Ovary (tissue), 9 donors: Measurements from ENCODE around the gene NDUFS6. TPM values are rescaled to one million over a fixed set of nuclear protein-coding genes. Genes with fewer than 3 reads are reported as not detected.

Experiments used
- DNase-seq, 5 donors: peaks; one replicate each; pipeline ENCODE4 v3.0.0-alpha.2; 2019 to 2020
- H3K27ac ChIP-seq, 2 donors: fragments of 200-600 bp; one replicate each; pipeline versions ENCODE4 v1.5.1 to v1.8.0; 2019 to 2022
- H3K27me3 ChIP-seq: fragments of 200-600 bp; one replicate; pipeline ENCODE4 v1.8.0; 2022
- H3K36me3 ChIP-seq: fragments of 200-600 bp; sonication (generic); one replicate; pipeline ENCODE4 v1.5.1; 2019
- H3K4me1 ChIP-seq: one replicate; pipeline ENCODE4 v1.8.1; 2013; ENCODE audit warnings: mild to moderate bottlenecking, moderate library complexity; ENCODE audit not compliant: insufficient read depth
- H3K4me3 ChIP-seq: fragments of 200-600 bp; sonication (generic); one replicate; pipeline ENCODE4 v1.5.1; 2017
- H3K9me3 ChIP-seq, 2 donors: fragments of 200-600 bp in 1 of 2; sonication (generic) in 1 of 2; one replicate each; pipeline versions ENCODE4 v1.5.1 to v1.8.1; 2013 to 2019; ENCODE audit warnings: mild to moderate bottlenecking in 1 of 2, moderate library complexity in 1 of 2
- EP300 ChIP-seq: sonication (generic); formaldehyde crosslinking; IDR thresholded peaks from one replicate; pipeline ENCODE4 v1.6.1; 2017; ENCODE audit warnings: antibody characterized with exemption
- POLR2A ChIP-seq: fragments of 450-650 bp; IDR thresholded peaks from one replicate; pipeline ENCODE4 v1.6.1; 2017; ENCODE audit warnings: antibody characterized with exemption, mild to moderate bottlenecking, moderate library complexity
- WGBS, 3 donors: extraction: QIAGEN DNeasy Blood & Tissue Kit in 1 of 3; methylation state at CpG; one replicate each; pipeline versions ENCODE4 v1.1.5 to v1.1.7; 2013 to 2017; 5-methylcytosine and 5-hydroxymethylcytosine counted together
- intact Hi-C, 4 donors: fragments of 100-400 bp; cut with DNase I; formaldehyde crosslinking; loops; one replicate each; pipeline versions ENCODE4 v1.11.0 to v1.15.1; 2022 to 2023
- polyA plus RNA-seq, 2 donors: library from polyadenylated mRNA; stranded (reverse); fragments of 200-250 nt in 1 of 2; fragments of 350-450 nt in 1 of 2; fragmentation: Illumina TruSeq in 1 of 2; extraction: RNeasy Lipid Tissue Mini Kit (QIAGEN cat#74804) in 1 of 2; gene quantifications; one replicate each; pipeline ENCODE4 v1.2.3, GENCODE V29; 2013 to 2014
- total RNA-seq, 7 donors: library from RNA; depleted of rRNA in 2 of 7; stranded (reverse); fragments of >200 nt in 2 of 7; fragmentation: NEBNext Ultra II Directional in 3 of 7; extraction: Animal tissue kit (Norgen Biotek cat#: 25700) in 3 of 7; gene quantifications; one replicate each; pipeline versions ENCODE4 v1.1.0 to v1.2.4, GENCODE V29; 2016 to 2023
- TF ChIP-seq, protein P1 (sequence below), 3 donors: fragments of 450-650 bp in 2 of 3; fragments of 200-600 bp in 1 of 3; IDR thresholded peaks; one replicate each; pipeline versions ENCODE4 v1.5.1 to v1.8.0; 2016 to 2022; ENCODE audit warnings: antibody characterized with exemption in 3 of 3, mild to moderate bottlenecking in 1 of 3
- donor health status: DM: no; HTN: no; CAD: no; lungs with moderate emphysema.
- donor health status: DM: no; HTN: no; CAD: no.
- donor health status: Bipolar disorder and iron deficiency.
- donor health status: DM: yes; HTN: yes; CAD: no.
- donor health status: DM: no; HTN: no; CAD: no.
- donor health status: DM: yes; HTN: yes; CAD: no.

The NDUFS6 gene
- total and polyA plus RNA-seq, 9 donors, result 16.3 to 50.8 (median 21.5) TPM

- H3K27me3 ChIP-seq, result no peaks in the 10 kb centered on the region
- peak in 1 of 5 donors; percentile 7 for DNase-seq
- H3K27ac ChIP-seq, result no peak overlapping the region
- no peaks in the 10 kb centered on the region for H3K9me3 ChIP-seq
- no peaks in the 10 kb centered on the region for H3K36me3 ChIP-seq
- no peak for TF ChIP-seq POLR2A
- TF ChIP-seq EP300, result no peak
- TF ChIP-seq, protein P1, sequence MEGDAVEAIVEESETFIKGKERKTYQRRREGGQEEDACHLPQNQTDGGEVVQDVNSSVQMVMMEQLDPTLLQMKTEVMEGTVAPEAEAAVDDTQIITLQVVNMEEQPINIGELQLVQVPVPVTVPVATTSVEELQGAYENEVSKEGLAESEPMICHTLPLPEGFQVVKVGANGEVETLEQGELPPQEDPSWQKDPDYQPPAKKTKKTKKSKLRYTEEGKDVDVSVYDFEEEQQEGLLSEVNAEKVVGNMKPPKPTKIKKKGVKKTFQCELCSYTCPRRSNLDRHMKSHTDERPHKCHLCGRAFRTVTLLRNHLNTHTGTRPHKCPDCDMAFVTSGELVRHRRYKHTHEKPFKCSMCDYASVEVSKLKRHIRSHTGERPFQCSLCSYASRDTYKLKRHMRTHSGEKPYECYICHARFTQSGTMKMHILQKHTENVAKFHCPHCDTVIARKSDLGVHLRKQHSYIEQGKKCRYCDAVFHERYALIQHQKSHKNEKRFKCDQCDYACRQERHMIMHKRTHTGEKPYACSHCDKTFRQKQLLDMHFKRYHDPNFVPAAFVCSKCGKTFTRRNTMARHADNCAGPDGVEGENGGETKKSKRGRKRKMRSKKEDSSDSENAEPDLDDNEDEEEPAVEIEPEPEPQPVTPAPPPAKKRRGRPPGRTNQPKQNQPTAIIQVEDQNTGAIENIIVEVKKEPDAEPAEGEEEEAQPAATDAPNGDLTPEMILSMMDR (IDR thresholded peaks at IDR 0.05), result no peak
- no peak overlapping the region for H3K4me3 ChIP-seq
- intact Hi-C loops, result no loop called here
- WGBS, 3 donors, result 55 to 68% (median 57%) methylated on average over 14 of the region's 14 CpGs
- no peaks in the 10 kb centered on the region for H3K4me1 ChIP-seq
These were observed 18.6 kb upstream of the NDUFS6 start for GRCh38 chr5:1782385-1783215.

- Histone ChIP-seq H3K9me3 (no peaks in the 10 kb centered on the region), H3K27ac (no peak overlapping the region), H3K4me1 (no peaks in the 10 kb centered on the region), H3K27me3 (no peaks in the 10 kb centered on the region), H3K36me3 (no peaks in the 10 kb centered on the region), H3K4me3 (no peak overlapping the region)
- intact Hi-C loops, result no loop called here
- WGBS, 3 donors, result 31 to 49% (median 31%) methylated on average over 11 of the region's 11 CpGs
- TF ChIP-seq, protein P1 (IDR thresholded peaks at IDR 0.05), result no peak
- TF ChIP-seq EP300 (no peak), POLR2A (no peak)
- peak in 1 of 5 donors; percentile 13 for DNase-seq
These were observed 18.0 kb upstream of the NDUFS6 start for GRCh38 chr5:1783216-1783554.

DNA sequence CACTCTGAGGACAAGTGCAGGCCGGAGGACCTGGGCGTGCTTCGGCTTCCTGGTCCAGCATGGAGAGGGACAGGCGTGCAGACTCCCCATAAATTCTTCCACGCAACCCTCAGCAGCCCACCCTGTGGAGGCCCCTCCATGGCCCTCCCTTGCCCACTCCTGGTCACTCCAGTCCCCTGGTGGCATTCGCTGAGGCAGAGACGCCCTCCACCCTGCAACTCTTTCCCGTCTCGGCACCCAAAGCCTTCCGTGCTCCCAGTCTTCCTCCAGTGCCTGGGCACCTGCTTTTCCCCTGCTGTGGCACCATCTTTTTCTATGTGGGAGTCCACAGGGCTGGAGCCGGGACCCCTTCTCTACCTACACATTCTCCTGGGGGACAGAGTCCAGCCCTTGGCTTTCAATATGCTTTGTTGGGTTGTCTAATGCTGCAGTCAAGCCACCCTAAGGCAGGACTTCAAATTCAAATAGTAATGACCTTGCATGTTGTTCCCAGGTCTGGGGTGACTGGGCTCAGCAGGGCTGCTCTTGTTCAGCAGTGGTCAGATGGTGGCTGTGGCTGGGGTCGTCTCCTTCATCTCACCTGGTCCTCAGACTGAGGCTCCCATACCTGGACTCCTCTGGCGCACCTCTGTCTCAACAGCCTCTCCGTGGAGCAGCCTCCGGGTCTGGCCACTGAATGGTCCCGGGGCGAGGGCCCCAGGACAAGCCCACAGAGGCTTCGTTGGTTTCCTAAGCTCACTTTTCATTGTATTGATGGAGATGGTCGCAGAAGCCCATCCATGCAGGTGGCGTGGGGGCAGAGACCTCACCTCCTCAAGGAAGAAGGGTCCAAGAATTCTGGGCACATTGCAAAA is 16.8 kb upstream of the NDUFS6 start:
- Histone ChIP-seq H3K27me3 (no peaks in the 10 kb centered on the region), H3K9me3 (no peaks in the 10 kb centered on the region), H3K4me3 (no peak overlapping the region), H3K36me3 (no peaks in the 10 kb centered on the region), H3K4me1 (no peaks in the 10 kb centered on the region), H3K27ac (no peak overlapping the region)
- peak in 1 of 5 donors; percentile 13 for DNase-seq
- intact Hi-C loops, result no loop called here
- TF ChIP-seq, protein P1 (IDR thresholded peaks at IDR 0.05), result no peak
- TF ChIP-seq EP300 (no peak), POLR2A (no peak)
- WGBS, 3 donors, result 87 to 97% (median 88%) methylated on average over 20 of the region's 20 CpGs

DNA sequence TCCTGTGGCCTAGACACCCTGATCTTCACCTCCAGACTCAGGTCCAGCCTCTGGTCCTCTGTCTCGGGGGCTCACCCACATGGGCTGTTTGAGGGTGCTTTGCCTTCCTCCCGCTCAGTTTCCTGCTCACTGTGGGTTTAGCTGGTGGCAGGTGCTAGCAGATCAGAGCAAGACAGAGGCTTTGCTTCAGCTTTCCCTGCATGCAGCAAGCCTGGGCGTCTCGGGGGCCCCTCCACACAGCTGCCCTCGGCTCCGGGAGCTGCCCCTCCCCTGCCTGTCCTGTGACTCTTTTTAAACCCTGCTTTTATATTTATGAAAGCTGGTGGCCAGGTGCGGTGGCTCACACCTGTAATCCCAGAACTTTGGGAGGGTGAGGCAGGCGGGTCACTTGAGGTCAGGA is 16.1 kb upstream of the NDUFS6 start:
- H3K4me3 ChIP-seq, result no peak overlapping the region
- DNase-seq, result peak in 1 of 5 donors; percentile 12
- TF ChIP-seq, protein P1 (IDR thresholded peaks at IDR 0.05), result no peak
- no peak for TF ChIP-seq EP300
- no peak for TF ChIP-seq POLR2A
- H3K27me3 ChIP-seq, result no peaks in the 10 kb centered on the region
- no peaks in the 10 kb centered on the region for H3K36me3 ChIP-seq
- no peaks in the 10 kb centered on the region for H3K4me1 ChIP-seq
- no peaks in the 10 kb centered on the region for H3K9me3 ChIP-seq
- 73 to 79% (median 75%) methylated on average over 8 of the region's 8 CpGs for WGBS, 3 donors
- intact Hi-C loops, result no loop called here
- H3K27ac ChIP-seq, result no peak overlapping the region
